ENCODE results near the gene ATAD3C. TPM values are rescaled to one million over a fixed set of nuclear protein-coding genes. Genes with fewer than 3 reads are reported as not detected.
"Not testable (repeated sequence)": the region's sequence is repeated elsewhere in the genome, so short reads cannot be mapped to it uniquely, and the experiment has no call there.

ATAD3C gene
- total and polyA plus RNA-seq, 12 donors = under 0.01 to 1.4 (median 0.69) TPM; not detected in 3

GRCh38 chr1:1461721-1462317 is 12.3 kb downstream of the ATAD3C start:
- Histone ChIP-seq H3K27me3 (no peaks in the 10 kb centered on the region), H3K27ac (no peak overlapping the region), H3K4me3 (no peak overlapping the region), H3K9me3 (replicated peaks in 1 of 3) (no peaks in the 10 kb centered on the region), H3K4me1 (replicated peaks in 1 of 2) (no peaks in the 10 kb centered on the region), H3K36me3 (replicated peaks in 1 of 2) (no peaks in the 10 kb centered on the region)
- intact Hi-C loops (cut with DNase I) = no loop called here
- TF ChIP-seq POLR2A (IDR thresholded peaks at IDR 0.05) (no peak), CTCF (IDR thresholded peaks at IDR 0.05) (no peak)
- no peak for DNase-seq
- WGBS, 4 donors = 60 to 71% (median 64%) methylated on average over 11 to 18 of the region's 18 CpGs

- WGBS, 4 donors = 44 to 65% (median 57%) methylated on average over 6 to 26 of the region's 26 CpGs
- no peaks in the 10 kb centered on the region for H3K4me1 ChIP-seq (replicated peaks in 1 of 2)
- intact Hi-C loops (cut with DNase I) = no loop called here
- H3K27ac ChIP-seq = no peak overlapping the region
- H3K36me3 ChIP-seq (replicated peaks in 1 of 2) = no peaks in the 10 kb centered on the region
- H3K27me3 ChIP-seq = no peaks in the 10 kb centered on the region
- H3K9me3 ChIP-seq (replicated peaks in 1 of 3) = no peaks in the 10 kb centered on the region
- no peak for DNase-seq
- TF ChIP-seq CTCF (IDR thresholded peaks at IDR 0.05) = no peak
- TF ChIP-seq POLR2A (IDR thresholded peaks at IDR 0.05) = no peak
- no peak overlapping the region for H3K4me3 ChIP-seq
Observed at GRCh38 chr1:1462318-1462966, 13.0 kb downstream of the ATAD3C start.

DNA sequence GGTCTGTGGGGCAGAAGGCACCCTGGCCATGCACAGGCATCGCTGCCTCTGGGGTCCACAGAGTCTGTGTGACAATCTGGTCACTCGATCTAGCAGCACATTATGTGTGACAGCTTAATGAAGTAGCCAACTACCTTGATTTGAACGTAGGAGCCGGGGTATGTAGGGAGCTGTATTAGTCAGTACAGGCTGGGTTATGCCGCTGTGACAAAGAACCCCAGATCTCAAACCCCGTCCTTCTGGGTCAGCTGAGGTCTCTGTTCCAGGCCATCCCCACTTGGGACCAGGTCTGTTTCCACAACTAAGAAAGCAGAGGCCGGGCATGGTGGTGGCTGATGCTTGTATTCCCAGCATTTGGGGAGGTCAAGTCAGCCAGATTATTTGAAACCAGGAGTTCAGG is 13.8 kb downstream of the ATAD3C start:
- no peak overlapping the region for H3K4me3 ChIP-seq
- TF ChIP-seq POLR2A (IDR thresholded peaks at IDR 0.05) = no peak
- no peak for TF ChIP-seq CTCF (IDR thresholded peaks at IDR 0.05)
- 85 to 92% (median 91%) methylated on average over 7 of the region's 7 CpGs for WGBS, 4 donors
- H3K27ac ChIP-seq = no peak overlapping the region
- intact Hi-C loops (cut with DNase I) = no loop called here
- H3K9me3 ChIP-seq (replicated peaks in 1 of 3) = no peaks in the 10 kb centered on the region
- no peak for DNase-seq
- no peaks in the 10 kb centered on the region for H3K27me3 ChIP-seq
- H3K4me1 ChIP-seq (replicated peaks in 1 of 2) = no peaks in the 10 kb centered on the region
- H3K36me3 ChIP-seq (replicated peaks in 1 of 2) = no peaks in the 10 kb centered on the region

DNA sequence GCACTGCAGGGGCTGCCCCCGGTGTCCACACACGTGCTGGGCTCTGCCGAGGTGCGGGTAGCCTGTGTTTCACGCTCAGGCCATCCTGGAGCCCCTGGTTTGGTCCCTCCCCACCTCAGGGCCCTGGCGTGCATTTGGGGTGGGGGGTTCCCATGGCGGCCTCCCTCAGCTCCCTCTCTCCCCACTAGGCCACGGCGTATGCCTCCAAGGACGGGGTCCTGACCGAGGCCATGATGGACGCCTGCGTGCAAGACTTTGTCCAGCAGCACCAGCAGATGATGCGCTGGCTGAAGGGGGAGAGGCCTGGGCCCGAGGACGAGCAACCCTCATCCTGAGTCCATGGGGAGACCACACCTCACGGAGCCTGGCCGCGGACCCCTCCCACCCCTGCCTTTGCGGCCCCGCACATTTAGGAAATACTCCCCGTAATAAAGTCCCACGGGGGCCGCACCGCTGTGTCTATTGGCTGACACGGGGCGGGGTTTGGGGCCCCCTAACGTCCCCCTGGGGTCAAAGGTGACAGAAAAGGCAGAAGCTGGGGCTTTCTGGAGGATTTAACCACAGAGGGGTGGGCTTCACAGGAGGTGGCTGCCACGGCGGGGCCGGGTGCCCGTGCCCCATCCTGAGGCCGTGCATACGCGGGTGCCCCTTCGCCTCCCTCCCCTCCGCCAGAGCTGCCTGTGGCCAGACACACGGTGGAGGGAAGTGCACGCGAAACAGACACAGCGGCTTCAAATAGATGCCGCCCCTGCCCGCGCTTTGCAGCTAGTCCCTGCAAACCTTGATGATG is 18.9 kb downstream of the ATAD3C start:
- H3K27ac ChIP-seq; H3K4me3 ChIP-seq; H3K36me3 ChIP-seq (replicated peaks in 1 of 2); H3K9me3 ChIP-seq (replicated peaks in 1 of 3); H3K27me3 ChIP-seq; DNase-seq; intact Hi-C loops (cut with DNase I): not testable (repeated sequence)
- 74 to 80% (median 76%) methylated on average over 14 to 35 of the region's 44 CpGs for WGBS, 4 donors
- peaks cover 5 to 17% of the 10 kb centered on the region in 2 donors for H3K4me1 ChIP-seq (replicated peaks in 1 of 2)

Data from adrenal gland (tissue), 12 donors.